Measurements from ENCODE around the gene NDRG2.

GRCh38 chr14:21043387-21043973, 18.6 kb upstream of the NDRG2 start:
- TF ChIP-seq CTCF (IDR thresholded peaks at IDR 0.05) (no peak), POLR2A (IDR thresholded peaks at IDR 0.05) (no peak)

All from thyroid gland (tissue), 4 donors.